ENCODE results near the gene OR5AC2.

Gene OR5AC2

GRCh38 chr3:98086873-98087272 lies at the start of gene OR5AC2:
TSS of gene OR5AC2 (plus strand) at chr3:98087173. CDS start at chr3:98087173, 0 bp downstream.
- no peak for DNase-seq

GRCh38 chr3:98038286-98038685 lies 48.7 kb upstream of the OR5AC2 start:
- no peak for DNase-seq

GRCh38 chr3:98038876-98039275 lies 48.1 kb upstream of the OR5AC2 start:
- no peak for DNase-seq

- DNase-seq = peak; percentile 58
These were observed 47.5 kb upstream of the OR5AC2 start for GRCh38 chr3:98039322-98040024.

DNA sequence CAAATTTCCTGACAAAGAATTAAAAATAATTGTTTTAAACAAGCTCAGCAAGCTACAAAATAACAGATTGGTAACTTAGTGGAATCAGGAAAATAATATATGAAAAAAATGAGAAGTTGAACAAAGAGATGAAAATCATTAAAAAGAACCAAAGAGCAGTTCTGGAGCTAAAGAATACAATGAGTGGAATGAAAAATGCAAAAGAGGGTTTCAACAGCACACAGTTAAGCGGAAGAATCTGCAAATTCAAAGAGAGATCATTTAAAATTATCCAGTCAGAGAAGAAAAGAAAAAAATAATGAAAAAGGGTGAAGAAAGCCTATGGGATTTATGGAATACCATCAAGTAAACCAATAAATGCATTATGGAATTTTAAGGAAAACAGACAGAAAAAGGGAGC lies 45.6 kb upstream of the OR5AC2 start:
- DNase-seq = no peak

DNA sequence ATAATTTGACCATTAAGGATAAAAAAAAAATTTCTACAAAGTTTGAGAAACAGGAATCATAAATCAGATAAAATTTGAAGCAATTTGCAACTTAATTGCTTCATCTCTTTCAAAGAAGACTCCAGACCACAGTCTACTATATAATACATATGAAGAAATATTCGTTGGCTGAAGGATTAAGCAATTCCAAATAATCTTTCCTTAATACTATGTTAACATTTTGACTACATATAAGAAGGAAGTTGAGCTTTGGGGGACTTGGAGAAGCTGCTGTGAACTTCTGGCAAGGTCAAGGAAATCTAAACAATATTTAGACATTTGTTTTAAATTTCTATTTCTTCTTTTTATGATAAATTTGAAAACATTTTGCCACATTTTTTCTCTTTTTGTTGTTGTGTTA lies 38.4 kb upstream of the OR5AC2 start:
- no peak for DNase-seq

DNA sequence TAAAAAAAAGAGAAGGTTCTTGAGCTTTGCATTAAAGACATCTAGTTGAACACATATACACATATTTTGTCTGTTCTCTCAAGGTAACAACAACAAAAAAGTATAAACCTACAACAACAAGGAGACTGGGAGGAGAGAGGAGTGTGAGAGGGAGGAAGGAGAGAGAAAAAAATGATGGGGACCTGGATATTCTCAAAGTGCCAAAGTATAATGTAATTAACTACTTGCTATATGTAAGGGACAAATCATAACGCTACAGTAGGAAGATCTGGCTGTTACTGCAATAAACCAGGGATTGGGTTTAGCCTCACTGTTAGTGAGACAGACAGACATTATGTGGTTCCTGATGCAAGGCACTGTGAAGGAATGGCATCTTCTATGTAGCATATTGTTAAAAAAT lies 37.7 kb upstream of the OR5AC2 start:
- no peak for DNase-seq

DNA sequence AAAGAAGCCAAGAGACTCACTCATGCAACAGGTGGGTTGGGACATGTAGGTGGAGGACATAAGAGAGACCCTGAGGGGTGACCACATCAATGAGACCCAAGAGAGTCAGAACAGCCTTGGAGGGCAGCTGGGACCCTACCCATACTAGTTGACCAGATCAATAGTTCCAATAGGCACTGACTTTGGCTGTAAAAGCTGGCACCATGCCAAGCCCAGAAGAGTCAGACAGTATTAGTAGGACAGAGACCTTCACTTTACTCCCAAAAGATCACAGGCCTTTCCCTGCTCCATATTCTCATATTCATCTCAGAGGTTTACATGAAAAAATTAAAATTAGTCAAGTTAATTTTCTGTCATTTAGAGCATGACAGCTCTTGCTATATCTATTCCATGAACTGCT lies 30.9 kb upstream of the OR5AC2 start:
- DNase-seq = no peak

DNA sequence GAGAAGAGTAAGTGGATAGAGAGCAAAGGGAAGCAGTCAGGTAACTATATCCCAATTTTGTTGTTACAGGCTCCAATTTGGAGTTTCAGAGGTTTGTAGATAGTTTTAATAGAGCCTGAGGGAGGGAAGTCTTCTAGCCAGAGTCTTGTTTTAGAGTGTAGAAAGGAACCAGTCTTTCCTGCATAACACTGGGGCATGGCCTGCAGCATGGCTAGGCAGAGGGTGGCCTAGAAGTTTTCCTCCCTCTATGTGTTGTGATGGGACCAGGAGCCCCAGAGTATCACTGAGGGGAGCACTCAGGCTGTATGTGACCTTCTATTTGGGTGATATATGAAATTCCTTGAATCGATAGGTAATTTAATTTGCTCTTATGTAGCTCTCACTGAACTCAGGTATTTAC lies 29.3 kb upstream of the OR5AC2 start:
- DNase-seq = no peak

DNA sequence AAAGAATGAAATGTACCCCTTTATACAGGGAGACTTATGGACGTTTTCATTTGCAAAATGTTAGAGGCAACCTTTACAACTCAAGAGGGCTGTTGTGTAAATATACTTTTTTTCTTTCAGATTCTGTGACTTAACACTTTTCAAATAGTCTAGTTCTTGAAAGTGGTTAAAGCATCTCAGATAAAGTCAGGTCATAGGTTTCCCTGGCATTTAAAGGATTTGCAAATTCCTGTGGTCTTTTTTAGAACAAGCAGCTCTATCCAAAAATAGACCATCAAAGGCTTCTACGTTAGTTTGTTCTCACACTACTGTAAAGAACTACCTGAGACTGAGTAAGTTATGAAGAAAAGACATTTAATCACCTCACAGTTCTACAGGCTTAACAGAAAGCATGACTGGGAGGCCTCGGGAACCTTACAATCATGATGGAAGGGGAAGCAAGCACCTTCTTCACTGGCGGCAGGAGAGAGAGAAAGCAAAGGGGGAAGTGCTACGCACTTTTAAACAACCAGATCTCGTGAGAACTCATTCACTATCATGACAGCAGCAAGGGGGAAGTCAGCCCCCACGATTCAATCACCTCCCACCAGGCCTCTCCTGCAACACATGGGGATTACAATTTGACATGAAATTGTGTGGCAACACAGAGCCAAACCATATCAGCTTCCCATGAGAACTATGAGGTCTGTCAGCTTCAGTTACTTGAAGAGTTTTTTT lies 28.6 kb upstream of the OR5AC2 start:
- no peak for DNase-seq

GRCh38 chr3:98068824-98069223 lies 18.1 kb upstream of the OR5AC2 start:
- no peak for DNase-seq

DNA sequence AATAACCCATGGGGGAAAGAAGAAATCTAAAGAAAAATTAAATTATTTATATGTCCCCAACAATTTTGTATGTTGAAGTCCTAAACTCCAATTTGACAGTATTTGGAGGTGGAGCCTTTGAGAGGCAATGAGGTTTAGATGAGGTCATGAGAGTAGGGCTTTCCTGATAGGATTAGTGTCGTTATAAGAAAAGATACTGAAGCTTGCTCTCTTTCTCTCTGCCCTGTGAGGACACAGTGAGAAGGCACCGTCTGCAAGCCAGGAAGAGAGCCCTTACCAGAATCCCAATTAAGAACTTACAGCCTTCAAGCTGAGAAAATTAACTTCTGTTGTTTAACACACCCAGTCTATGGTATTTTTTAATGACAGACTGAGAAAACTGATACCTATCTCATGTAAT lies 16.1 kb upstream of the OR5AC2 start:
- no peak for DNase-seq

DNA sequence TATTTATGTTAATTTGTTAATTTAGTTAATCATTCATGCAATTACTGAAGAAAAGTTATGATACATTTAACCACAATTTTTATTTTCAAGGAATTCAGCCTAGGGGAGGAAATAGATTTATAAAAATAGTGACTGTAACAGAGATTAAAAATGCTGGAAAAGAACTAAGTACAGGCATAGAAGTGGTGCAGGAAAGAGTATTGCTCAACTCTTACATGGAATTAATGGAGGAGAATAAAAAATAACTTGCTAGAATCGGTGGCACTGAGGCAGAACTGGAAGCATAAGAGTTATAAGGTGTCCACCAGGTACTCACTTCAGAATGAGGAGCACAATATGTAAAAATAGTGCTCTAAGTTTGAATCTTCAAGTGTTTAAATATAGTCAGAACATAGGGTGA lies 13.5 kb upstream of the OR5AC2 start:
- DNase-seq = no peak

GRCh38 chr3:98095882-98096281 lies 8.9 kb downstream of the OR5AC2 start:
- no peak for DNase-seq

DNA sequence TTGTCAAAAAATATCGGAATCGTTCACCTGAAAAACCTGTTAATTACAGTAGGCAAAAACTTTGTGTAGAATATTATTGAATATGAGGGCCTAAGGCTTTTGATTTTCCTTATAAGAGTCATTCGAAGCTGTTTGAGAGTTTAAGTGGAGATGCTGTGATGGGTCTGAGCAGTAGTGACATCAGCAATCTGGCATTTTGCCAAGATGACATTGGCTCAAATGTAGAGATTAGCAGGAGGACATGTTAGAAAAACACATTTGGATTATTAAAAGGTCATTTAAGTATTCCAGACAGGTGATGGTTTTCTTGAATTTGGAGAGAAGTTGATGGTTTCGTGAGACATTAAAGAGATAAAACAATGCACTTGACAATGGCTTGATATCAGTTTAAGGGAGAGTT lies 12.9 kb downstream of the OR5AC2 start:
- no peak for DNase-seq

DNA sequence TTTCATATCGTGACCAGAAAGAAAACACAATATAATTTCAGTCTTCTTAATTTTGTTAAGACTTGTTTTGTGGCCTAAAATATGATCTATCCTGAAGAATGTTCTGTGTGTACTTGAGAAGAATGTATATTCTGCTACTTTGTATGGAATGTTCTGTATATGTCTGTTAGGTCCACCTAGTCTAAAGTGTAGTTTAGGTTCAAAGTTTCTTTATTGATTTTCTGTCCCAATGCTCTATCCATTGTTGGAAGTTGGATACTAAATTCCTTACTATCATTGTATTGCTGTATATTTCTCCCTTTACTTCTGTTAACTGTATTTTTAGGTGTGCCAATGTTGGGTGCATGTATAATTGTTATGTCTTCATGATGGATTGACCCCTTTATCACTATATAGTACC lies 21.2 kb downstream of the OR5AC2 start:
- DNase-seq = no peak

- no peak for DNase-seq
These were observed 23.0 kb downstream of the OR5AC2 start for GRCh38 chr3:98109807-98110549.

DNA sequence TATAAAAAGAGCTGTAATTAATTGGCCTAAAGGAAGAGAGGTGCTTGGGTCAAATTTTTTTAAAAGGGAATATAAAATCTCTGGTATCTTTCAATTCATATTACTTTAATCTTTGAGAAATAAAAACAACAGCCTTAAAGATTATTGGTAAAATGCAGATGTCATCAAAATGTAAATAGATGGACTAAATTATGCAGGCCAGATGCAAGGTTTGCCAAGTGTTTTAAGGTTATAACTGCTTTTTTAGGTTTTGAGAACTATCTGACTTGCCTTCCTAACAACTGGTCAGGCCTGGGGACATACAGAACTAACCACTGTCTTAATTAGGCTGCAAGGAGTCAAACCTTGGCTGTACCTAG lies 23.6 kb downstream of the OR5AC2 start:
- DNase-seq = no peak

GRCh38 chr3:98114264-98114663 lies 27.3 kb downstream of the OR5AC2 start:
- DNase-seq = no peak

- DNase-seq = no peak
These were observed 28.7 kb downstream of the OR5AC2 start for GRCh38 chr3:98115717-98116116.

- no peak for DNase-seq
These were observed 43.4 kb downstream of the OR5AC2 start, which contains the start of gene OR5H1 for GRCh38 chr3:98130421-98130820. TSS of gene OR5H1 (plus strand) at chr3:98130721. CDS start at chr3:98132698, 1,977 bp downstream.

DNA sequence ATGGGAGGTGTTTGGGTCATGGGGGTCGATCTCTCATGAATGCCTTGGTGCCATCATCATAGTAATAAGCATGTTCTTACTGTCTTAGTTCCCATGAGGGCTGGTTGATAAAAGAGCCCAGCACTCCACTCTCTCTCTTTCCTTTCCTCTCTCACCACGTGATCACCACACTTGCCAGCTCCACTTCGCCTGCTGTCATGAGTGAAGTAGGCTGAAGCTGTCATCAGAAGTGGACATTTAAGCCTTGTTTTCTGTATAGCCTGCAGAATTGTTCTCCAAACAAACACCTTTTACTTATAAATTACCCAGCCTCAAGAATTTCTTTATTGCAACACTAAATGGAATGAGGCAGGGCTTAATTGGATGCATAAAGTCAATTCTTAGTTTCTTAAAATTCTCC lies 49.7 kb downstream of the OR5AC2 start:
- no peak for DNase-seq
